SU-DHL-6 (cell line): Measurements from ENCODE around the gene STAG2.

ENCODE experiments used
- H2AFZ ChIP-seq: fragments of 200-600 bp; sonication (generic); 2 replicates; pipeline ENCODE4 v1.6.1; 2014; ENCODE audit warnings: low read depth, mild to moderate bottlenecking, moderate library complexity, mixed read lengths, antibody characterized with exemption, low read length; ENCODE audit not compliant: severe bottlenecking
- H3F3A ChIP-seq: fragments of 200-600 bp; shearing (Covaris generic); 2 replicates; pipeline ENCODE4 v1.6.0; 2016; ENCODE audit warnings: antibody characterized with exemption, mild to moderate bottlenecking; ENCODE audit not compliant: insufficient read depth
- H3K27ac ChIP-seq: fragments of 200-600 bp; sonication (generic); 2 replicates; pipeline ENCODE4 v1.5.1; 2016; ENCODE audit warnings: low read depth, mild to moderate bottlenecking, low read length, moderate library complexity, mixed read lengths
- H3K27me3 ChIP-seq: fragments of 200-600 bp; sonication (generic), shearing (Covaris generic); 2 replicates; pipeline ENCODE4 v1.6.0; 2014; ENCODE audit warnings: mild to moderate bottlenecking, low read length
- H3K36me3 ChIP-seq: fragments of 200-600 bp; sonication (generic); 2 replicates; pipeline ENCODE4 v1.6.1; 2014; ENCODE audit warnings: mild to moderate bottlenecking, low read length, mixed read lengths
- H3K4me2 ChIP-seq: fragments of 300-600, 200-600 bp; shearing (Covaris generic), sonication (generic); 2 replicates; pipeline ENCODE4 v1.6.0; 2014; ENCODE audit warnings: low read length, low read depth, mild to moderate bottlenecking; ENCODE audit not compliant: poor library complexity, severe bottlenecking
- H3K4me3 ChIP-seq: fragments of 200-600 bp; sonication (generic); 2 replicates; pipeline ENCODE4 v1.5.1; 2014; ENCODE audit warnings: antibody characterized with exemption, low read length, mild to moderate bottlenecking, mixed read lengths; ENCODE audit not compliant: insufficient read depth, poor library complexity, severe bottlenecking
- H3K79me2 ChIP-seq: fragments of 200-600 bp; sonication (generic); 2 replicates; pipeline ENCODE4 v1.6.1; 2014; ENCODE audit warnings: mild to moderate bottlenecking, low read length, moderate library complexity; ENCODE audit not compliant: insufficient read depth
- H3K9ac ChIP-seq: fragments of 200-600 bp; sonication (generic); 2 replicates; pipeline ENCODE4 v1.7.0; 2014; ENCODE audit warnings: mild to moderate bottlenecking, low read length
- H3K9me2 ChIP-seq: fragments of 200-600 bp; sonication (generic); replicated peaks from 2 replicates; pipeline ENCODE4 v1.6.1; 2014; ENCODE audit warnings: low read length; ENCODE audit not compliant: insufficient read depth
- H3K9me3 ChIP-seq: fragments of 200-600 bp; sonication (generic); 2 replicates; pipeline ENCODE4 v1.6.1; 2014; ENCODE audit warnings: low read length, mixed read lengths; ENCODE audit not compliant: insufficient read depth
- H4K20me1 ChIP-seq: fragments of 200-600 bp; sonication (generic); 2 replicates; pipeline ENCODE4 v1.6.1; 2014; ENCODE audit warnings: low read depth, mild to moderate bottlenecking, antibody characterized with exemption, low read length, moderate library complexity, mixed read lengths
- EZH2phosphoT487 ChIP-seq: fragments of 200-600 bp; sonication (generic), shearing (Covaris generic); conservative IDR thresholded peaks from 2 replicates; pipeline ENCODE4 v1.6.1; 2018; ENCODE audit warnings: mild to moderate bottlenecking, antibody characterized with exemption, low read length, moderate library complexity, mixed read lengths
- TF ChIP-seq, protein P1 (sequence below): fragments of 200-600 bp; sonication (generic); IDR thresholded peaks from one replicate; pipeline ENCODE4 v1.5.1; 2017; ENCODE audit warnings: antibody characterized with exemption, mild to moderate bottlenecking, low read length, moderate library complexity; ENCODE audit not compliant: insufficient read depth, poor library complexity, severe bottlenecking

STAG2 gene

GRCh38 chrX:124085063-124085462 is 123.6 kb downstream of the STAG2 start:
- H3K9me3 ChIP-seq = no peaks in the 10 kb centered on the region
- H2AFZ ChIP-seq = no peak overlapping the region
- H3K36me3 ChIP-seq = peaks cover 22% of the 10 kb centered on the region; the same call in 1 of the 2 replicates
- H3K4me2 ChIP-seq = no peak overlapping the region
- no peaks in the 10 kb centered on the region for H4K20me1 ChIP-seq
- H3K9ac ChIP-seq = no peak overlapping the region
- no peaks in the 10 kb centered on the region for H3K79me2 ChIP-seq
- TF ChIP-seq EZH2phosphoT487 = no peak
- TF ChIP-seq, protein P1, sequence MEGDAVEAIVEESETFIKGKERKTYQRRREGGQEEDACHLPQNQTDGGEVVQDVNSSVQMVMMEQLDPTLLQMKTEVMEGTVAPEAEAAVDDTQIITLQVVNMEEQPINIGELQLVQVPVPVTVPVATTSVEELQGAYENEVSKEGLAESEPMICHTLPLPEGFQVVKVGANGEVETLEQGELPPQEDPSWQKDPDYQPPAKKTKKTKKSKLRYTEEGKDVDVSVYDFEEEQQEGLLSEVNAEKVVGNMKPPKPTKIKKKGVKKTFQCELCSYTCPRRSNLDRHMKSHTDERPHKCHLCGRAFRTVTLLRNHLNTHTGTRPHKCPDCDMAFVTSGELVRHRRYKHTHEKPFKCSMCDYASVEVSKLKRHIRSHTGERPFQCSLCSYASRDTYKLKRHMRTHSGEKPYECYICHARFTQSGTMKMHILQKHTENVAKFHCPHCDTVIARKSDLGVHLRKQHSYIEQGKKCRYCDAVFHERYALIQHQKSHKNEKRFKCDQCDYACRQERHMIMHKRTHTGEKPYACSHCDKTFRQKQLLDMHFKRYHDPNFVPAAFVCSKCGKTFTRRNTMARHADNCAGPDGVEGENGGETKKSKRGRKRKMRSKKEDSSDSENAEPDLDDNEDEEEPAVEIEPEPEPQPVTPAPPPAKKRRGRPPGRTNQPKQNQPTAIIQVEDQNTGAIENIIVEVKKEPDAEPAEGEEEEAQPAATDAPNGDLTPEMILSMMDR = no peak
- H3K27ac ChIP-seq = no peak overlapping the region
- H3K4me3 ChIP-seq = no peak overlapping the region
- H3K27me3 ChIP-seq = no peaks in the 10 kb centered on the region
- no peaks in the 10 kb centered on the region for H3K9me2 ChIP-seq
- no peaks in the 10 kb centered on the region for H3F3A ChIP-seq

GRCh38 chrX:124086411-124086810 is 124.9 kb downstream of the STAG2 start:
- H3F3A ChIP-seq = no peaks in the 10 kb centered on the region
- TF ChIP-seq, protein P1 = no peak
- no peak for TF ChIP-seq EZH2phosphoT487
- no peaks in the 10 kb centered on the region for H3K27me3 ChIP-seq
- H3K9ac ChIP-seq = no peak overlapping the region
- no peaks in the 10 kb centered on the region for H4K20me1 ChIP-seq
- H3K36me3 ChIP-seq = peaks cover 18% of the 10 kb centered on the region; the same call in 1 of the 2 replicates
- H3K27ac ChIP-seq = no peak overlapping the region
- H3K4me2 ChIP-seq = no peak overlapping the region
- H3K9me2 ChIP-seq = no peaks in the 10 kb centered on the region
- H3K9me3 ChIP-seq = no peaks in the 10 kb centered on the region
- H2AFZ ChIP-seq = no peak overlapping the region
- no peaks in the 10 kb centered on the region for H3K79me2 ChIP-seq
- no peak overlapping the region for H3K4me3 ChIP-seq

GRCh38 chrX:124087000-124087746 is 125.7 kb downstream of the STAG2 start:
- Histone ChIP-seq H3K79me2 (no peaks in the 10 kb centered on the region), H3K9ac (no peak overlapping the region), H2AFZ (no peak overlapping the region), H3K9me3 (no peaks in the 10 kb centered on the region), H3K27ac (no peak overlapping the region), H3K4me3 (no peak overlapping the region), H3K36me3 (peaks cover 23% of the 10 kb centered on the region; the same call in 1 of the 2 replicates), H3K4me2 (no peak overlapping the region), H3F3A (no peaks in the 10 kb centered on the region), H3K27me3 (no peaks in the 10 kb centered on the region), H3K9me2 (no peaks in the 10 kb centered on the region), H4K20me1 (no peaks in the 10 kb centered on the region)
- TF ChIP-seq EZH2phosphoT487 = no peak

DNA sequence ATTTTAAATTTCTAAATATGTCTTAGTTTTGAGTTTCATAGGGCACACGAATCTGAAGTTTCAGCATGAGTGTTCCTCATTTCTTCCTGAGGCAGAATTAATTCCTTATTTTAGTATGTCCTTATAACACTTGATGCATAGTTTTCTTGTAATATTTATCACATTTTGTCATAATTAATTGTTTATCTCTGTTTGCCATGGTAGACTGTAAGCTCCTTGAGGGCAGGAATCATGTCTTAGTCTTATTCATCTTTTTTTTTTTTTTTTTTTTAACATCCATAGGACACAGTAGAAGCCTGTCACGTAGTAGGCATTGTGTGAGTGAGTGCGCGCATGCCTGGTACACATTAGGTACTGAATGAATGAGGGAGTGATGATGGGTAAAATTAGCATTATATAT is 131.7 kb downstream of the STAG2 start:
- H3K4me3 ChIP-seq = no peak overlapping the region
- peaks cover 6% of the 10 kb centered on the region; the same call in 1 of the 2 replicates for H3F3A ChIP-seq
- TF ChIP-seq, protein P1 = no peak
- no peak for TF ChIP-seq EZH2phosphoT487
- H3K79me2 ChIP-seq = no peaks in the 10 kb centered on the region
- H3K36me3 ChIP-seq = peaks cover 15% of the 10 kb centered on the region; the same call in 1 of the 2 replicates
- no peak overlapping the region for H3K4me2 ChIP-seq
- H4K20me1 ChIP-seq = no peaks in the 10 kb centered on the region
- H3K27me3 ChIP-seq = no peaks in the 10 kb centered on the region
- H3K9ac ChIP-seq = no peak overlapping the region
- no peaks in the 10 kb centered on the region for H3K9me3 ChIP-seq
- no peak overlapping the region for H2AFZ ChIP-seq
- H3K9me2 ChIP-seq = no peaks in the 10 kb centered on the region
- no peak overlapping the region for H3K27ac ChIP-seq
